ENCODE measurements around the gene METTL1. TPM values are rescaled to one million over a fixed set of nuclear protein-coding genes. Genes with fewer than 3 reads are reported as not detected.

The METTL1 gene
- total RNA-seq, 1 donor from 2014 or later = 14.4 TPM

DNA sequence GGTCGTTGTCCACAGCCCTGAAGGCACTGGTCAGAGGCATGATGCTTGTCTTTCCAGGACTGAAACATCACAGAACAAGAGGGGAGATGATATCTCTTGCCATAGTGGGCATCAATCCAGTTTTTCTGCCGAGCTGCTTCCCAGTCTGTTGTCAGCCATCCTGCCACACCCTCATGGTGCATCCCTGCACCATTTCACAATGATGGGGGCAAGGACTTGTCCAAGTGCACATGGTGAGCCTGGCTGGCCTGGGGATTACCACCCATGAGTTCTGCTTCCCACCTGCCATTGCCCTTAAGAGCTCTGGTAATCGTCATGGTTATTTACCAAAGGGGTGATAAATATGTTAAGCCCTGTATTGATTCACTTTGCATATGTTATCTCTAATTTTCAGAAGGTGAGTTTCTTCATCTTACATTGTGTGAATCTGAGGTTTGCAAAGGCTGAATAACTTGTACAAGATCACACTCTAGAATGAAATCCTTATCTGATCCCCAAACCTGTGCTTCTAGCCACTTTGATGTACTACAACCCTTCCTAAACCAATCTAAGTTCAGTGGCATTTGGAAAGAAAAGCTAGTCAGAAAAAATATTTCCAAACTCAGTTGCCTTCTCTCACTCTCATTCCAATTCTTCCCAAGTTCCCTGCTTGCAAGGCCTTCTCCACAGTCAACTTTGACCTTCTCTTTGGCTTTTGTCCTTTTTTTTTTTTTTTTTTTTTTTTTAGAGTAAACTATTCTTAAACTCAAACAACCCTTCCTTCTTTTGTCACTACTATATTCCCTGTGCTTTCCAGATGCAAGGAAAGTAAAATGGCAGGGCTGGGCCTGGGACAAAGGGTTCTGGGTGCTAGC lies 44.3 kb upstream of the METTL1 start:
- Histone ChIP-seq H3K4me1 (peaks cover 44% of the 10 kb centered on the region), H3K27me3 (ENCODE audit: low read depth) (no peaks in the 10 kb centered on the region), H3K27ac (peak overlapping the region; percentile 75), H3K4me3 (no peak overlapping the region), H3K36me3 (peaks cover 59% of the 10 kb centered on the region), H3K9me3 (no peaks in the 10 kb centered on the region)
- TF ChIP-seq, protein P1, sequence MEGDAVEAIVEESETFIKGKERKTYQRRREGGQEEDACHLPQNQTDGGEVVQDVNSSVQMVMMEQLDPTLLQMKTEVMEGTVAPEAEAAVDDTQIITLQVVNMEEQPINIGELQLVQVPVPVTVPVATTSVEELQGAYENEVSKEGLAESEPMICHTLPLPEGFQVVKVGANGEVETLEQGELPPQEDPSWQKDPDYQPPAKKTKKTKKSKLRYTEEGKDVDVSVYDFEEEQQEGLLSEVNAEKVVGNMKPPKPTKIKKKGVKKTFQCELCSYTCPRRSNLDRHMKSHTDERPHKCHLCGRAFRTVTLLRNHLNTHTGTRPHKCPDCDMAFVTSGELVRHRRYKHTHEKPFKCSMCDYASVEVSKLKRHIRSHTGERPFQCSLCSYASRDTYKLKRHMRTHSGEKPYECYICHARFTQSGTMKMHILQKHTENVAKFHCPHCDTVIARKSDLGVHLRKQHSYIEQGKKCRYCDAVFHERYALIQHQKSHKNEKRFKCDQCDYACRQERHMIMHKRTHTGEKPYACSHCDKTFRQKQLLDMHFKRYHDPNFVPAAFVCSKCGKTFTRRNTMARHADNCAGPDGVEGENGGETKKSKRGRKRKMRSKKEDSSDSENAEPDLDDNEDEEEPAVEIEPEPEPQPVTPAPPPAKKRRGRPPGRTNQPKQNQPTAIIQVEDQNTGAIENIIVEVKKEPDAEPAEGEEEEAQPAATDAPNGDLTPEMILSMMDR (IDR thresholded peaks at IDR 0.05) = no peak
- intact Hi-C loops (cut with DNase I) = no loop called here
- no peak for DNase-seq
- no peak for ATAC-seq

DNA sequence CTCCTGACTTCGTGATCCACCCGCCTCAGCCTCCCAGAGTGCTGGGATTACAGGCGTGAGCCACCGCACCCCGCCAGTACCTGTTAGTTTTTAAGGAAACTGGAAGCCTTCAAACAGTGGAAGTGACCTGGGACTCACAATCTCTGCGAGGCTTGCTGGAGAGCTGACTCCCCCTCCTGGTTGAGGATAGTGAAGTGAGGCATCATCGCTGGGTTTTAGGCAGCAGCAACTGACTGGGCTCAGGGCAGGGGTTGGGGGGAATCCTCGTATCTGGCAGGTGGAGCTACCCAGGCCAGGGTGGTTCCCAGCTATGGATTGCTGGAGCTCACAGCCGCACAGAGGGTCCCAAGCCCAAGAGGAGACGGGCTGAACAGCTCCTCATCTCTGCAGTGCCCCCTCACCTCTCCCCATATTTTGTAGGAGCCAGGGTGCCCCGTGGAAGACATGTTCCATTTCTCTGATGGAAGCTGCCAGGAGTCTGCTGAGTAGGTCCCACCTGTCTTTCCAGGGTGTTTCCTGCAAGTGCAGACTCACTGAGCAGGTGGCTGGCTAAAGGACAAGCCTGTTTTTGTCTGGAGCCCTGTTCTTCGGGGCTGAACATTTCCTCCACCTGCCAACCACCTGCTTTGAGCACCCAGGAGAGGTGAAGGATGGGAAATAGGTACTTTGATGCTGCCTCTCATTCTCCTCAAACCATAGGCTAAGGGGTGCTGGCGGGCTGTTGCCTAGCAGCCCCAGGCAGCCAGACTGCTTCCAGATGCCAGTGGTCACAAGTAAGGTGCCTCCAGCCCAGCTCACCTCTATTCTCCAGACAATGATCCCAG lies 43.5 kb upstream of the METTL1 start:
- Histone ChIP-seq H3K36me3 (peaks cover 59% of the 10 kb centered on the region), H3K9me3 (no peaks in the 10 kb centered on the region), H3K4me3 (no peak overlapping the region), H3K4me1 (peaks cover 44% of the 10 kb centered on the region), H3K27ac (peak overlapping the region; percentile 75), H3K27me3 (ENCODE audit: low read depth) (no peaks in the 10 kb centered on the region)
- ATAC-seq (no peak), DNase-seq (no peak)
- intact Hi-C loops (cut with DNase I) = no loop called here
- TF ChIP-seq, protein P1 (IDR thresholded peaks at IDR 0.05) = no peak

DNA sequence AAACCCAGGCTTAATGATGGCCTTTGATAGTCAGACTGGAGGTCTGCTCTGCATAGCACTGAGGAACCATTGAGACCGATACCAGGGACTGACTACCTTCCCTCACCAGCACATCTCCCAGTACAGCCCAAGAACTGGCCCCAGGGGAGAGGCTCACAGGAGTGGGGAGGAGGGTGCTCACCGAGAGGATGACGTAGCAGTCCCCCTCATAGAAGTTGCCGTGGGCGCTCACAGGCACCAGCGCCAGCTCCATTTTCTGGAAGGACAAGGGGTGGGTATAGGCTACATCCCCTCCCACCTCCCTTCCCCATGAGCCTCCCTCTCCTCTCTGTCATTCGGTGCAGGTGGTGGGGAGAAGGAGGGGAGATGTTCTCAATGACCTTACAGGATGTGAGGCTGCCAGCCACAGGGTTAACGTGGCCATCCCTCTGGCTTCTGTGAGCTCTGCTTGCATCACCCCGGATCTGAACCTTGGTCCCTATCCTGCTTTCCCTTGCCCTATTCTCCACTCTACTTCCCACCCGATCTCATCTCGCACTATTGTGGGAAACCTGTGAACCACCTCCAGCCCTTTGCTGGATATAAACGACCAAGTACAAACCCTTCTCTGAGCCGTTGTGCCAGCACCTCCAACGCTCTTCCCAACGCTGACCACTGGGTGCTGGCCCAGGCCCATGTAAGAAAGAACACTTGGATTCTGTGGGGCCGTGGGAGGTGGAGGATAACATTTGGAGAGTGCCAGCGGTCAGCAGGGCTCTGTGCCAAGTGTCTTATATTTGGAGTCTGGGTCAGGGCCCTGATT lies 42.3 kb upstream of the METTL1 start:
- no peaks in the 10 kb centered on the region for H3K9me3 ChIP-seq
- no peak for ATAC-seq
- peaks cover 44% of the 10 kb centered on the region for H3K4me1 ChIP-seq
- TF ChIP-seq, protein P1 (IDR thresholded peaks at IDR 0.05) = no peak
- peaks cover 59% of the 10 kb centered on the region for H3K36me3 ChIP-seq
- H3K27ac ChIP-seq = no peak overlapping the region
- DNase-seq = no peak
- H3K27me3 ChIP-seq (ENCODE audit: low read depth) = no peaks in the 10 kb centered on the region
- intact Hi-C loops (cut with DNase I) = no loop called here
- H3K4me3 ChIP-seq = no peak overlapping the region

DNA sequence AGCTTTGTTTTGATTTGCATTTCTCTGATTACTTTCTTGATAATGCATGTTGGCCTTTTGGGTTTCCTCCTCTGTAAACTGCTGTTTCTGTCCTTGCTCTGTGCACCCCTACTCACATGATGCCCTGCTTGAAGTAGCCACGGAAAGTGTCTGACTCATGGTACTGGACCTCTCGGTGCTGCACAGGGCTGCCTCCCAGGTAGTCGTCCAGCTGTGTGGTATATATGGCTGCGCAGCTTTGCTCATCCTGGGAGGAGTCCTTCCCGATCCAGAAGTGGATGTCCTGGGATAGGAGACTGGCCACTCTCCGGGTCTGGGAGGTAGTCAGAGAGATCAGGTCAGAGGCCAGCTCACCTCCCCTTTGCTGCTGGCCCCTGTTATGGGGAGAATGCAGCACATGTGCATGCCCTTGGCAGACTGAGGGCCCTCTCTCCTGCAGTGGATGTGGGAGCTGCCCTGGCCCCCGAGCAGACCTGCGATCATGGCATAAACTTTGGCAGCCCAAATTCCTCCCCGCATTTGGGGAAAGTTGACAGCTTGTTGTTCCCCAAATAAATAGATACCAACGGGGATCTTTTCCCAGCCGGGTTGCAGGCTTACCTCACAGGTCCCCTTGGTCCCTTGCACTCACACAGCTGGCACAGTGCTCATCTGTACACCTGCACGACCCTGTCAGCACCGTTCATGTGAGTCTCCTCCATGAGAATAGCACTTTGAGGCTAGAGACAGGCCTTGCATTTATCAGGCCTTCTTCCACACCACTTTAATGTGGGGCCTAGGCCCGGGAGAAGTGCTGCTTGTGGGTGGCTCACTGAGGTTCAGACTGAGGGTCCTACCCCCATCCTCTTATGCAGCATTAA lies 41.4 kb upstream of the METTL1 start:
- peaks cover 60% of the 10 kb centered on the region for H3K36me3 ChIP-seq
- ATAC-seq (no peak), DNase-seq (no peak)
- no peak overlapping the region for H3K4me3 ChIP-seq
- intact Hi-C loops (cut with DNase I) = no loop called here
- TF ChIP-seq, protein P1 (IDR thresholded peaks at IDR 0.05) = no peak
- H3K27me3 ChIP-seq (ENCODE audit: low read depth) = no peaks in the 10 kb centered on the region
- peaks cover 42% of the 10 kb centered on the region for H3K4me1 ChIP-seq
- H3K9me3 ChIP-seq = no peaks in the 10 kb centered on the region
- H3K27ac ChIP-seq = no peak overlapping the region

Measured in lower lobe of right lung (tissue), 2 donors.